Measurements from ENCODE around the gene NFYC. TPM values are rescaled to one million over a fixed set of nuclear protein-coding genes. Genes with fewer than 3 reads are reported as not detected.
"Not testable (repeated sequence)": the region's sequence is repeated elsewhere in the genome, so short reads cannot be mapped to it uniquely, and the experiment has no call there.

Gene NFYC
- total RNA-seq, 1 donor from 2014 or later, result 38.0 TPM

- Histone ChIP-seq H3K79me2 (ENCODE audit: low read depth) (peaks cover 98% of the 10 kb centered on the region), H3K9ac (no peak overlapping the region), H3K4me2 (no peak overlapping the region), H3K36me3 (no peaks in the 10 kb centered on the region), H2AFZ (replicated peaks) (no peak overlapping the region), H3F3A (ENCODE audit: low read depth) (no peaks in the 10 kb centered on the region), H3K4me3 (no peak overlapping the region), H3K9me3 (ENCODE audit: low read depth) (no peaks in the 10 kb centered on the region), H3K27ac (no peak overlapping the region), H3K4me1 (no peaks in the 10 kb centered on the region), H4K20me1 (ENCODE audit: low read depth) (peaks cover 6% of the 10 kb centered on the region), H3K27me3 (no peaks in the 10 kb centered on the region)
- Mint-ChIP-seq H3K4me3 (no peak overlapping the region), H3K27ac (no peak overlapping the region), H3K9me3 (no peaks in the 10 kb centered on the region), H3K4me1 (peaks cover 18% of the 10 kb centered on the region), H3K27me3 (ENCODE audit: insufficient read depth, low read depth) (no peaks in the 10 kb centered on the region), H3K36me3 (no peaks in the 10 kb centered on the region)
- no peak for DNase-seq (ENCODE audit: low spot score)
- TF ChIP-seq EZH2 (IDR thresholded peaks at IDR 0.05), result no peak
- TF ChIP-seq EZH2phosphoT487 (IDR thresholded peaks at IDR 0.05), result no peak
- TF ChIP-seq CTCF (IDR thresholded peaks at IDR 0.05), result no peak
Observed at GRCh38 chr1:40699787-40700186, 8.3 kb downstream of the NFYC start.

GRCh38 chr1:40701684-40702083, 10.2 kb downstream of the NFYC start:
- no peak overlapping the region for H3K4me2 ChIP-seq
- no peak overlapping the region for H3K4me3 ChIP-seq
- H3K36me3 ChIP-seq, result no peaks in the 10 kb centered on the region
- Mint-ChIP-seq H3K27ac (no peak overlapping the region), H3K36me3 (no peaks in the 10 kb centered on the region), H3K4me1 (peaks cover 14% of the 10 kb centered on the region), H3K9me3 (no peaks in the 10 kb centered on the region), H3K4me3 (no peak overlapping the region), H3K27me3 (ENCODE audit: insufficient read depth, low read depth) (no peaks in the 10 kb centered on the region)
- H4K20me1 ChIP-seq (ENCODE audit: low read depth), result peaks cover 6% of the 10 kb centered on the region
- H2AFZ ChIP-seq (replicated peaks), result no peak overlapping the region
- no peak overlapping the region for H3K9ac ChIP-seq
- no peak for TF ChIP-seq EZH2 (IDR thresholded peaks at IDR 0.05)
- no peak for TF ChIP-seq CTCF (IDR thresholded peaks at IDR 0.05)
- TF ChIP-seq EZH2phosphoT487 (IDR thresholded peaks at IDR 0.05), result no peak
- H3F3A ChIP-seq (ENCODE audit: low read depth), result no peaks in the 10 kb centered on the region
- no peaks in the 10 kb centered on the region for H3K9me3 ChIP-seq (ENCODE audit: low read depth)
- no peaks in the 10 kb centered on the region for H3K4me1 ChIP-seq
- H3K27ac ChIP-seq, result no peak overlapping the region
- H3K27me3 ChIP-seq, result no peaks in the 10 kb centered on the region
- no peak for DNase-seq (ENCODE audit: low spot score)
- peaks cover 98% of the 10 kb centered on the region for H3K79me2 ChIP-seq (ENCODE audit: low read depth)

GRCh38 chr1:40702810-40703209, 11.3 kb downstream of the NFYC start:
- H3K27ac ChIP-seq; H3K27me3 Mint-ChIP-seq (ENCODE audit: insufficient read depth, low read depth); H3K4me3 Mint-ChIP-seq; H3K9me3 Mint-ChIP-seq; H3K27me3 ChIP-seq; H3K4me1 ChIP-seq; H3F3A ChIP-seq (ENCODE audit: low read depth); DNase-seq (ENCODE audit: low spot score); H3K27ac Mint-ChIP-seq; H2AFZ ChIP-seq (replicated peaks); H4K20me1 ChIP-seq (ENCODE audit: low read depth); H3K36me3 Mint-ChIP-seq; H3K9ac ChIP-seq; H3K36me3 ChIP-seq; H3K9me3 ChIP-seq (ENCODE audit: low read depth); H3K4me2 ChIP-seq; H3K4me3 ChIP-seq: not testable (repeated sequence)
- H3K4me1 Mint-ChIP-seq, result peaks cover 14% of the 10 kb centered on the region
- peaks cover 96% of the 10 kb centered on the region for H3K79me2 ChIP-seq (ENCODE audit: low read depth)

- H2AFZ ChIP-seq (replicated peaks), result no peak overlapping the region
Observed at GRCh38 chr1:40703316-40703715, 11.8 kb downstream of the NFYC start.

More at GRCh38 chr1:40703316-40703715, 11.8 kb downstream of the NFYC start:
- H3F3A ChIP-seq (ENCODE audit: low read depth), result no peaks in the 10 kb centered on the region
- Mint-ChIP-seq H3K4me3 (no peak overlapping the region), H3K27ac (no peak overlapping the region), H3K36me3 (no peaks in the 10 kb centered on the region), H3K4me1 (peaks cover 19% of the 10 kb centered on the region), H3K27me3 (ENCODE audit: insufficient read depth, low read depth) (no peaks in the 10 kb centered on the region), H3K9me3 (no peaks in the 10 kb centered on the region)
- no peaks in the 10 kb centered on the region for H3K9me3 ChIP-seq (ENCODE audit: low read depth)
- no peak for TF ChIP-seq EZH2 (IDR thresholded peaks at IDR 0.05)
- no peak for TF ChIP-seq CTCF (IDR thresholded peaks at IDR 0.05)
- TF ChIP-seq EZH2phosphoT487 (IDR thresholded peaks at IDR 0.05), result no peak
- H3K27ac ChIP-seq, result no peak overlapping the region
- no peak overlapping the region for H3K9ac ChIP-seq
- H3K4me2 ChIP-seq, result no peak overlapping the region
- no peak overlapping the region for H3K4me3 ChIP-seq
- DNase-seq (ENCODE audit: low spot score), result no peak
- peaks cover 96% of the 10 kb centered on the region for H3K79me2 ChIP-seq (ENCODE audit: low read depth)
- H3K4me1 ChIP-seq, result peaks cover 2% of the 10 kb centered on the region
- H3K27me3 ChIP-seq, result no peaks in the 10 kb centered on the region
- H3K36me3 ChIP-seq, result no peaks in the 10 kb centered on the region
- no peaks in the 10 kb centered on the region for H4K20me1 ChIP-seq (ENCODE audit: low read depth)
